ENCODE data around the gene MED15.
"Not testable (repeated sequence)": the region's sequence is repeated elsewhere in the genome, so short reads cannot be mapped to it uniquely, and the experiment has no call there.

- TF ChIP-seq POLR2A (IDR thresholded peaks at IDR 0.05) = not testable (repeated sequence)
- TF ChIP-seq, protein P1, sequence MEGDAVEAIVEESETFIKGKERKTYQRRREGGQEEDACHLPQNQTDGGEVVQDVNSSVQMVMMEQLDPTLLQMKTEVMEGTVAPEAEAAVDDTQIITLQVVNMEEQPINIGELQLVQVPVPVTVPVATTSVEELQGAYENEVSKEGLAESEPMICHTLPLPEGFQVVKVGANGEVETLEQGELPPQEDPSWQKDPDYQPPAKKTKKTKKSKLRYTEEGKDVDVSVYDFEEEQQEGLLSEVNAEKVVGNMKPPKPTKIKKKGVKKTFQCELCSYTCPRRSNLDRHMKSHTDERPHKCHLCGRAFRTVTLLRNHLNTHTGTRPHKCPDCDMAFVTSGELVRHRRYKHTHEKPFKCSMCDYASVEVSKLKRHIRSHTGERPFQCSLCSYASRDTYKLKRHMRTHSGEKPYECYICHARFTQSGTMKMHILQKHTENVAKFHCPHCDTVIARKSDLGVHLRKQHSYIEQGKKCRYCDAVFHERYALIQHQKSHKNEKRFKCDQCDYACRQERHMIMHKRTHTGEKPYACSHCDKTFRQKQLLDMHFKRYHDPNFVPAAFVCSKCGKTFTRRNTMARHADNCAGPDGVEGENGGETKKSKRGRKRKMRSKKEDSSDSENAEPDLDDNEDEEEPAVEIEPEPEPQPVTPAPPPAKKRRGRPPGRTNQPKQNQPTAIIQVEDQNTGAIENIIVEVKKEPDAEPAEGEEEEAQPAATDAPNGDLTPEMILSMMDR (IDR thresholded peaks at IDR 0.05) = not testable (repeated sequence)
Observed at GRCh38 chr22:20594038-20594437, 86.6 kb downstream of the MED15 start.

All from uterus (tissue), 2 donors.